HUES64 (cell line): Measurements from ENCODE around the gene NUMB.
"Not testable (repeated sequence)": the region's sequence is repeated elsewhere in the genome, so short reads cannot be mapped to it uniquely, and the experiment has no call there.

Experiments used
- H3K27ac ChIP-seq: 2 replicates; pipeline ENCODE4 v1.7.0; 2013; ENCODE audit warnings: low read depth, low read length, inconsistent platforms
- H3K27me3 ChIP-seq: 2 replicates; pipeline ENCODE4 v1.6.1; 2013; ENCODE audit warnings: mild to moderate bottlenecking, low read length; ENCODE audit not compliant: insufficient read depth
- H3K36me3 ChIP-seq: 2 replicates; pipeline ENCODE4 v1.6.1; 2013; ENCODE audit warnings: mild to moderate bottlenecking, low read length; ENCODE audit not compliant: insufficient read depth
- H3K4me1 ChIP-seq: 2 replicates; pipeline ENCODE4 v1.6.1; 2013; ENCODE audit warnings: mild to moderate bottlenecking, low read length, moderate library complexity; ENCODE audit not compliant: insufficient read depth
- H3K4me3 ChIP-seq: 2 replicates; pipeline ENCODE4 v1.5.1; 2013; ENCODE audit warnings: mild to moderate bottlenecking, low read length, moderate library complexity
- H3K9ac ChIP-seq: 2 replicates; pipeline ENCODE4 v1.6.1; 2013; ENCODE audit warnings: mild to moderate bottlenecking, low read depth, low read length
- H3K9me3 ChIP-seq: 2 replicates; pipeline ENCODE4 v1.6.1; 2013; ENCODE audit warnings: low read depth, low read length; ENCODE audit not compliant: insufficient read depth
- WGBS: fragments of 150-250, 120-280 bp; methylation state at CpG from one replicate; pipeline ENCODE4 v1.1.7; 2013; ENCODE audit warnings: missing lambda C conversion rate; 5-methylcytosine and 5-hydroxymethylcytosine counted together

The NUMB gene

DNA sequence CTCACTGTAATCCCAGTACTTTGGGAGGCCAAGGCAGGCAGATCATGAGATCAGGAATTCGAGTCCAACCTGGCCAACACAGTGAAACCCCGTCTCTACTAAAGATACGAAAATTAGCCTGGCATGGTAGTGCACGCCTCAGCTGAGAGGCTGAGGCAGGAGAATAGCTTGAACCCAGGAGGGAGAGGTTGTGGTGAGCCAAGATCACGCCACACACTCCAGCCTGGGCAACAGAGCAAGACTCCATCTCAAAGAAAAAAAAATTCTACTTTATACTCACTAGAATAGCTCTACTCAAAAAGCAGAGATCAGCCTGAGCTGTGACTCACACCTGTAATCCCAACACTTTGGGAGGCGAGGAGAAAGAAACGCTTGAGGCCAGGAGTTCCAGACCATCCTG is 17.1 kb downstream of the NUMB start:
- WGBS, result 98% methylated on average over 7 of the region's 7 CpGs

DNA sequence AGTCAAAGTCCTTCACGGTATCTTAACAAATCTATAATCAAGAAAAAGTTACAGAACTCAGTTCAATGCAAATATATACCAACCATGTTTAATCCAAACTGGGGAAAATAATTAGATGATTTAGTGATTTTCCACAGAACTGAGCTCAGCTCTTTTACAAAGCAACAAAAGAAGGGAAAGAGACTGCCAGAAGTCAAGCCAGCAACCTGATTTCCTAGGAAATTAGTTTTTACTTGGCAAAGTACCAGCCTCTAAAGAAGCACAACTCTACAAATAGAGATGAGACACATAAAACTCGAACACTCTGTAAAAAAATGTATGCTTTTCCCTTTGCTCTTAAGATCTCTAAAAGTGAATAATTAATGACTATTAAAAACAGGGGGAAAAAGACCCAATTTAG is 19.4 kb downstream of the NUMB start:
- H3K4me3 ChIP-seq, result no peak overlapping the region
- H3K27ac ChIP-seq, result no peak overlapping the region
- 100% methylated on average over 1 of the region's 2 CpGs for WGBS
- no peak overlapping the region for H3K9ac ChIP-seq
- no peaks in the 10 kb centered on the region for H3K9me3 ChIP-seq
- no peaks in the 10 kb centered on the region for H3K27me3 ChIP-seq
- no peaks in the 10 kb centered on the region for H3K36me3 ChIP-seq
- no peaks in the 10 kb centered on the region for H3K4me1 ChIP-seq

More for the DNA sequence above, 17.1 kb downstream of the NUMB start:
- Histone ChIP-seq H3K36me3 (no peaks in the 10 kb centered on the region), H3K9ac (no peak overlapping the region), H3K9me3 (no peaks in the 10 kb centered on the region), H3K27ac (no peak overlapping the region), H3K27me3 (no peaks in the 10 kb centered on the region), H3K4me1 (no peaks in the 10 kb centered on the region), H3K4me3 (no peak overlapping the region)

DNA sequence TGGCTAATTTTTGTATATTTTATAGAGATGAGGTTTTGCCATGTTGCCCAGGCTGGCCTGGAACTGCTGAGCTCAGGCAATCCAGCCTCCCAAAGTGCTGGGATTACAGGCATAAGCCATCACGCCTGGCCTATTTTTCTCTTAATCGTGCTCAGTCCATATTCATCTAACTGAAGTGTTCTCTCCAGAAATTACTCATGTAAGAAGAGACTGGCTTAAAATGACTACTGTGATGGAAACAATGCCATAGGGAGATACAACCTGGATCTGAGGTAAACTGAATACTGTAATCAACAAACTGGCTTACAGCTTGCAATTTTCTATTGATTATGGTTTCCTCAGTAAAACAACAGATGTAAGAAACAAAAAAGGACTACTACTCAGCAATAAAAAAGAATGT is 21.1 kb downstream of the NUMB start:
- Histone ChIP-seq H3K27me3 (no peaks in the 10 kb centered on the region), H3K27ac (no peak overlapping the region), H3K36me3 (no peaks in the 10 kb centered on the region), H3K9ac (no peak overlapping the region), H3K4me1 (no peaks in the 10 kb centered on the region), H3K4me3 (no peak overlapping the region), H3K9me3 (no peaks in the 10 kb centered on the region)
- 90% methylated on average over 2 of the region's 2 CpGs for WGBS

DNA sequence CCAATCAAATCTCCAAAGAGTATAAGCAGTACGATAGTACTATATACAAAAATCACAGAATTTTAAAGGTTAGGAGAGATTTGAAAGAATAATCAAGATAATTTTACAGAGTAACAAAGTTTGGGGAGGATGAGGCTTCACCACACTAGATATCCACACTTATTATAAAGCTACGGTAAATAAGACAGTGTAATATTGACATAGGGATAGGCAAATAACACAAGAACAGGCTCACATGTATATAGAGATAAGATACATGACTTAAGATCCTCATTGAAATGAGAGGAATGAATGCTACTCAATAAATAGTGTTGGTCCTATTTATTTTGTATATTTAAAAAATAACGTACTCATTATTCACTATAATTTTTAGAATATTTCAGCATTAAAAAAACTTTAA is 26.2 kb downstream of the NUMB start:
- Histone ChIP-seq H3K9ac (no peak overlapping the region), H3K9me3 (no peaks in the 10 kb centered on the region), H3K27me3 (no peaks in the 10 kb centered on the region), H3K4me3 (no peak overlapping the region), H3K4me1 (no peaks in the 10 kb centered on the region), H3K36me3 (no peaks in the 10 kb centered on the region), H3K27ac (no peak overlapping the region)
- WGBS, result no CpG with 5 or more reads among the region's 3 CpGs

DNA sequence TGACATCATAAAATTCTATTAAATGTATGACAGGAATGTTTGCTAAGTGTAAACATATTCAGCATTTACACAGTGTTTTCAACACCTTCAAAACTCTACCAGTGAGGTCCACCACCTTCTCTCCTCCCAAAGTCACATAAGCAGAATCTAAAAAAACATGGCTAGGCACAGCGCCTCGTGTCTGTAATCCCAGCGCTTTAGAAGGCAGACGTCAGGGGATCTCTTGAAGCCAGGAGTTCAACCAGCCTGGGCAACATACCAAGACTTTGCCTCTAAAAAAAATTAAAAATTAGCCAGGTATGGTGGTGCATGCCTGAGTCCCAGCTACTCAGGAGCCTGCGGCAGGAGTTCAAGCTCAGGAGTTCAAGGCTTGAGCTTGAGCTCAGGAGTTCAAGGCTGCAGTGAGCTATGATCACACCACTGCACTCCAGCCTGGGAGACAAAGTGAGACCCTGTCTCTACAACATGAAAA is 30.0 kb downstream of the NUMB start:
- H3K27ac ChIP-seq, result no peak overlapping the region
- no peaks in the 10 kb centered on the region for H3K4me1 ChIP-seq
- no peaks in the 10 kb centered on the region for H3K36me3 ChIP-seq
- H3K9ac ChIP-seq, result no peak overlapping the region
- H3K9me3 ChIP-seq, result no peaks in the 10 kb centered on the region
- H3K27me3 ChIP-seq, result no peaks in the 10 kb centered on the region
- WGBS, result 92% methylated on average over 5 of the region's 5 CpGs
- no peak overlapping the region for H3K4me3 ChIP-seq

DNA sequence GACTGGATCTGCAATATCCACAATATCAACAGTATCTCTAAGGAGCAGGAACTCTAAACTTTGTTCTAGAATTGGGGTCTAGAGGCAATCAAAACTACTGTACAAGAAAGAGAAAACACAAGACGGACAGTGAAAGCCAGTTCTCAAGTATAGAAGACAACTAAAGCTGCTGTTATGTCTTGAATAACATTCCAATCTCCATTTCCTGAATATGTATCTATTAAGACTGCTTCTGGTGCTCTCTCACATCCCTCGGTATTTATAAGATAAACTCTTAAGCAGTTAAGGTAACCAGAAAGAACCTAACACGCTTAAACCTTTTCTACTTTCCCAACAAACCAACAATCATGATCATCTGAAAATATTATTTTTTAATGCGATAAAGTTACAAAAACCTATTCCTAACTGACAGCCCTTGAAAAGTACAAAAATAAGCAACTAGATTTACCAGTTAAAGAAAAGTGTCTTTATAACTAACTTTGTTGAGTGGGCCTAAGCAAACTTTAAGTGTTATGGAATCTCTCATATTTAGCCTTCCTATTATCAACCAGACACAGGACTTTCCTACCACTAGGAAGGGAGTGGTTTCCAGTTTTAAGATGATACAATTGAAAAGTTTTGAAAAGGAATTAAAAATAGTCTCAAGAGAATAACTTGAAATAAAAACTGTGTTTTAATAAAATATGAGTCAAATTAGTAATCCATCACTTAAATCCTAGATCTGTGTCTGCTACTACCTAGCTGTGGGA is 30.7 kb downstream of the NUMB start:
- Histone ChIP-seq H3K36me3 (no peaks in the 10 kb centered on the region), H3K4me3 (no peak overlapping the region), H3K27me3 (no peaks in the 10 kb centered on the region), H3K9ac (no peak overlapping the region), H3K4me1 (0 out of 2 replicates have a peak, but pooled peaks cover 3% of the 10 kb centered on the region), H3K9me3 (no peaks in the 10 kb centered on the region), H3K27ac (no peak overlapping the region)
- whole genome bisulfite sequencing, result 96% methylated on average over 4 of the region's 4 CpGs

DNA sequence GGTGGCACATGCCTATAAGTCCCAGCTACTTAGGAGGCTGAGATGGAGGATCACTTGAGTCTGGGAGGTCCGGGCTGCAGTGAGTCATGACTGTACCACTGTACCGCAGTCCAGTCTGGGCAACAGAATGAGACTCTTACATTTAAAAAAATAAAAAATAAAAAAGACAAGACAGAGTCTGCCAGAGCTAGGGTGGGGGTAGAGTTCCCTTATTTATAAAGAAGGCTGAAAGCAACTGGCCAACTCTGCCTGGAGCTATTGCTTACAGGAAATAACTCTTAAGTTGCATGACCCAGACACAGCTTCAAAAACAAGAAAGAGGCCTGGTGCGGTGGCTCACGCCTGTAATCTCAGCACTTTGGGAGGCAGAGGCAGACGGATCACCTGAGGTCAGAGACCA is 31.5 kb downstream of the NUMB start:
- Histone ChIP-seq H3K36me3 (no peaks in the 10 kb centered on the region), H3K27ac (no peak overlapping the region), H3K9me3 (no peaks in the 10 kb centered on the region), H3K27me3 (no peaks in the 10 kb centered on the region), H3K9ac (no peak overlapping the region), H3K4me1 (0 out of 2 replicates have a peak, but pooled peaks cover 5% of the 10 kb centered on the region), H3K4me3 (no peak overlapping the region)
- 98% methylated on average over 5 of the region's 5 CpGs for WGBS

DNA sequence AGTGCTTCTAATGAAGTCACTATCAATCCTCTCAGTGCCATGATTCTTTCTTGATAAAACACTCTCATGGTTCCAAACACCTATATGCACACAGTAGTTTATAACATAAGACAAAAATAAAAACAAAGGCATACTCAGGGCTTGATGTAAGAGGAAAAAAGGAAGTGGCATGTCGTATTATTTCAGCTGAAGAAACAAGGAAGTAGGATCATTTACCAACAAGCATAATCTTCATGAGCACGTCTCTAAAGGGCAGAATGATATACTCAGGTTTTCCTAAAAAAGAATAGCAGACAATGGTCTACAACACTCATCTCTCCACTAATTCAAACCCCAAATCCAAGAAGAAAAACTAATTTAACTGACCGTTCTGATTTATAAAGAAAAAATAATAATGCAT is 33.9 kb downstream of the NUMB start:
- H3K4me3 ChIP-seq, result no peak overlapping the region
- H3K27ac ChIP-seq, result no peak overlapping the region
- 0 out of 2 replicates have a peak, but pooled peaks cover 5% of the 10 kb centered on the region for H3K4me1 ChIP-seq

DNA sequence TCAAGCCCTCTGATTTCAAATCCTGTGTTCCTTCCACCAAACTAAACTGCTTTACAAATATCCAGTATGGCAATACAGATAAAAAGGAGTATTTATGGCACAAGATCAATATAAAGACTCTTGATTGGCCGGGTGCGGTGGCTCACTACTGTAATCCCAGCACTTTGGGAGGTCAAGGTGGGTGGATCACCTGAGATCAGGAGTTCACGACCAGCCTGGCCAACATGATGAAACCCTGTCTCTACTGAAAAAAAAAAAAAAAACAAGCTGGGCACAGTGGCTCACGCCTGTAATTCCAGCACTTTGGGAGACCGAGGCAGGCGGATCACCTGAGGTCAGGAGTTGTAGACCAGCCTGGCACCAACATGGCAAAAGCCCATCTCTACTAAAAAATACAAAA is 35.3 kb downstream of the NUMB start:
- not testable (repeated sequence) for H3K36me3 ChIP-seq, H3K4me1 ChIP-seq, H3K27ac ChIP-seq, H3K27me3 ChIP-seq, H3K4me3 ChIP-seq, H3K9me3 ChIP-seq, H3K9ac ChIP-seq
- WGBS, result 95% methylated on average over 6 of the region's 6 CpGs

More for the DNA sequence above, 33.9 kb downstream of the NUMB start:
- Histone ChIP-seq H3K27me3 (no peaks in the 10 kb centered on the region), H3K9ac (no peak overlapping the region), H3K36me3 (peaks cover 8% of the 10 kb centered on the region), H3K9me3 (no peaks in the 10 kb centered on the region)
- WGBS, result 91% methylated on average over 3 of the region's 3 CpGs

DNA sequence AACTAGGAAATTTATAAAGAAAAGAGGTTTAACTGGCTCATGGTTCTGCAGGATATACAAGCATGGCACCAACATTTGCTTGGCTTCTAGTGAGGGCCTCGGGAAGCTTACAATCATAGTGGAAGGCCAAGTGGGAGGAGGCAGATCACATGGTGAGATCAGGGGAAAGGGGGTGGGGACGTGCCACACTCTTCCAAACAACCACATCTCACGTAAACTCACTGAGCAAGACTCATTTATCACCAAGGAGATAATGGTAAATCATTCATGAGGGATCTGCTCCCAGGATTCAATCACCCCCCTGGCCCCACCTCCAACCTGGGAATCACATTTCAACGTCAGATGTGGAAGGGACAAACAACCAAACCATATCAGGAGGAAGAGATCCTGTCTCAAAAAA is 35.8 kb downstream of the NUMB start:
- H3K9ac ChIP-seq, result no peak overlapping the region
- H3K4me3 ChIP-seq, result no peak overlapping the region
- no peaks in the 10 kb centered on the region for H3K9me3 ChIP-seq
- WGBS, result 61% methylated on average over 3 of the region's 4 CpGs
- H3K27me3 ChIP-seq, result no peaks in the 10 kb centered on the region
- H3K36me3 ChIP-seq, result peaks cover 8% of the 10 kb centered on the region
- H3K27ac ChIP-seq, result no peak overlapping the region
- 0 out of 2 replicates have a peak, but pooled peaks cover 5% of the 10 kb centered on the region for H3K4me1 ChIP-seq

DNA sequence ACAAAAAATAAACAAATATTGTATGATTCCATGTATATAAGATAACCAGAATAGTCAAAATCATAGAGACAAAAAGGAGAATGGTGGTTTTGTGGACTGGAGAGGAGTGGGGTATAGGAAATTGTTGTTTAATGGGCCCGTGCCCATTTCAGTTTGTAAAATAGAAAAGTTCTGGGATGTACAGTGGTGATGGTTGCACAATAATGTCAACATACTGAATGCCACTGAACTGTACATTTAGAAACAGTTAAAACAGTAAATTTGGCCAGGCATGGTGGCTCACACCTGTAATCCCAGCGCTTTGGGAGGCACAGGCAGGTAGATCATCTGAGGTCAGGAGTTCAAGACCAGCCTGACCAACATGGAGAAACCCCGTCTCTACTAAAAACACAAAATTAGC is 40.1 kb downstream of the NUMB start:
- peaks cover 15% of the 10 kb centered on the region for H3K36me3 ChIP-seq
- H3K9me3 ChIP-seq, result no peaks in the 10 kb centered on the region
- WGBS, result 90% methylated on average over 3 of the region's 3 CpGs

DNA sequence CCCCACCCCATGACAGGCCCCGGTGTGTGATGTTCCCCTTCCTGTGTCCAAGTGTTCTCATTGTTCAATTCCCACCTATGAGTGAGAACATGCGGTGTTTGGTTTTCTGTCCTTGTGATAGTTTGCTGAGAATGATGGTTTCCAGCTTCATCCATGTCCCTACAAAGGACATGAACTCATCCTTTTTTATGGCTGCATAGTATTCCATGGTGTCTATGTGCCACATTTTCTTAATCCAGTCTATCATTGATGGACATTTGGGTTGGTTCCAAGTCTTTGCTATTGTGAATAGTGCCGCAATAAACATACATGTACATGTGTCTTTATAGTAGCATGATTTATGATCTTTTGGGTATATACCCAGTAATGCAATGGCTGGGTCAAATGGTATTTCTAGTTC is 52.1 kb downstream of the NUMB start:
- H3K4me3 ChIP-seq, H3K27me3 ChIP-seq, H3K27ac ChIP-seq, H3K9ac ChIP-seq, H3K4me1 ChIP-seq, H3K9me3 ChIP-seq: not testable (repeated sequence)
- H3K36me3 ChIP-seq, result peaks cover 19% of the 10 kb centered on the region
- WGBS, result no CpG with 5 or more reads among the region's 3 CpGs

More for the DNA sequence above, 40.1 kb downstream of the NUMB start:
- Histone ChIP-seq H3K27ac (no peak overlapping the region), H3K9ac (no peak overlapping the region), H3K27me3 (no peaks in the 10 kb centered on the region), H3K4me1 (0 out of 2 replicates have a peak, but pooled peaks cover 5% of the 10 kb centered on the region), H3K4me3 (no peak overlapping the region)
